AG09319 (cell line): Measurements from ENCODE around the gene ECI2.
"Not testable (repeated sequence)": the region's sequence is repeated elsewhere in the genome, so short reads cannot be mapped to it uniquely, and the experiment has no call there.

Experiments used
- DNase-seq: peaks from one replicate; pipeline ENCODE4 v3.0.0-alpha.2; 2010; ENCODE audit warnings: low read depth; ENCODE audit errors: extremely low read depth
- TF ChIP-seq, protein P1 (sequence below): IDR thresholded peaks from 2 replicates; pipeline ENCODE4 v1.5.1; 2011; ENCODE audit warnings: low read depth, mild to moderate bottlenecking, inconsistent platforms, low read length, moderate library complexity

Gene ECI2

DNA sequence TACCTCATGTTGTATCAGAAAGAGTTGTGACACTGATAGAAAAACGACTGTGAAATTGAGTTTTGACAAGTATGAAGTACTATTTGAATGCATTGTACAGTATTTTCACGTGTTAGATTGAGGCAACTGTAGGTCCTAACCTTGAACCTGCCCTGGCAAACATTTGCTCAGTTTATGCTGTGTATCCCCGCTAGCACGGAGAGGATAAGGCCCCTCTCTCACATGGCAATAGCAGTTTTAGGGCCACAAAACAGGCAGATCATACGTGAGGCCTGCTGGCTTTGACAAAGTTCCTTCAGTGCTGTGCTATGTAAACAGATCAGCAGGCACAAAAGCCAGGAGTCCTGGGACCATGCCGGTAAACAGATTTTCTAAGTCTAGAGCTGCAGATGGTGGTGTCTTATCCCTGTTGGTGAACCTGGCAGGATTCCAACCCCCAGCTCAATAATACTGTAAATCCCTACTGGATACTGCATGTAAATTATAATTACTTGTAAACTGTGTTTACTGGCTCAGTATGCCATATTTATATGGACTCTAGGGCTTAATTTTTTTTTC, 32.6 kb downstream of the ECI2 start:
- no peak for DNase-seq
- TF ChIP-seq, protein P1, sequence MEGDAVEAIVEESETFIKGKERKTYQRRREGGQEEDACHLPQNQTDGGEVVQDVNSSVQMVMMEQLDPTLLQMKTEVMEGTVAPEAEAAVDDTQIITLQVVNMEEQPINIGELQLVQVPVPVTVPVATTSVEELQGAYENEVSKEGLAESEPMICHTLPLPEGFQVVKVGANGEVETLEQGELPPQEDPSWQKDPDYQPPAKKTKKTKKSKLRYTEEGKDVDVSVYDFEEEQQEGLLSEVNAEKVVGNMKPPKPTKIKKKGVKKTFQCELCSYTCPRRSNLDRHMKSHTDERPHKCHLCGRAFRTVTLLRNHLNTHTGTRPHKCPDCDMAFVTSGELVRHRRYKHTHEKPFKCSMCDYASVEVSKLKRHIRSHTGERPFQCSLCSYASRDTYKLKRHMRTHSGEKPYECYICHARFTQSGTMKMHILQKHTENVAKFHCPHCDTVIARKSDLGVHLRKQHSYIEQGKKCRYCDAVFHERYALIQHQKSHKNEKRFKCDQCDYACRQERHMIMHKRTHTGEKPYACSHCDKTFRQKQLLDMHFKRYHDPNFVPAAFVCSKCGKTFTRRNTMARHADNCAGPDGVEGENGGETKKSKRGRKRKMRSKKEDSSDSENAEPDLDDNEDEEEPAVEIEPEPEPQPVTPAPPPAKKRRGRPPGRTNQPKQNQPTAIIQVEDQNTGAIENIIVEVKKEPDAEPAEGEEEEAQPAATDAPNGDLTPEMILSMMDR: no peak

DNA sequence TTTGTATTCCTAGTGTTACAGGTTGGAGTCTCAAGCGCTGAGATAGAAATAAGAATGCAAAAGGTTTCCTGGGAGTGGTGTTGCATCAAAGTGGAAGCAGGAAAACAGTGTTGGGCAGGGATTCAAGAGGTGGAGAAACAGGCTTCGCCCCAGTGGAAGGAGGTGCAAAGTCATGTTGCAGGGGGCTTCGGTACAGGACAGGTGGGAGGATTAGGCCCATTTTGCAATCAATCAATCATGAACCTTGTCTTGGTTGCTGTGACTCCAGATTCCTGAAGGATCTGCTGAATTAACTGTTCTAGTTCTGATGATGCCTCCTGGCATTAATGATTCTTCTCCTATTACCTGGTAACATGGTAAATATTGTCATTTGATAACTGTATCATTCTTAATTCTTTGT, 34.1 kb downstream of the ECI2 start:
- no peak for DNase-seq
- TF ChIP-seq, protein P1: no peak

DNA sequence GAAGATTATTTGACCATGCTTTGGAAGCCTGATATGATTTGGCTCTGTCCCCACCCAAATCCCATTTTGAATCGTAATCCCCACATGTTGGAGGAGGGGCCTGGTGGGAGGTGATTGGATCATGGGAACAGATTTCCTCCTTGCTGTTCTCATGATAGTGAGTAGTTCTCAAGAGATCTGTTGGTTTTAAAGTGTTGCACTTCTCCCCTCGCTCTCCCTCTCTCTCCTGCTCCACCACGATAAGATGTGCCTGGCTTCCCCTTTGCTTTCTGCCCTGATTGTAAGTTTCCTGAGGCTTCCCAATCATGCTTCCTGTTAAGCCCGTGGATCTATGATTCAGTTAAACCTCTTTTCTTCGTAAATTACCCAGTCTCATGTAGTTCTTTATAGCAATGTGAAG, 34.7 kb downstream of the ECI2 start:
- TF ChIP-seq, protein P1: no peak
- DNase-seq: no peak

DNA sequence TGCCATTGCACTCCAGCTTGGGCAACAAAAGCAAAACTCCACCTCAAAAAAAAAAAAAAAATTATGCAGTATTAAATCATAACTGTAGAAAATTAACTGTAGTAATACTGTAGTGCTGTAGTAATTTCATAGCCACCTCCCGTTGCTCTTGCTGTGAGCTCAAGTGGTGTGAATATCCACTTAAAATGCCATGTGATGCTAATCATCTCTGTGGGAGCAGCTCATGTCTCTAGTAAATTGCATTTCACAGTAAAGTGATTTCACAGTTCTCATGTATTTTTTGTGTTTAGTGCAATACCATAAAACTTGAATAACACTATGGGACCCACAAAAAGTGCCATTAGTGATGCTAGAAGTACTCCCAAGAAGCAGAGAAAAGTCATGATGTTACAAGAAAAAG, 42.1 kb downstream of the ECI2 start:
- TF ChIP-seq, protein P1: no peak
- no peak for DNase-seq

DNA sequence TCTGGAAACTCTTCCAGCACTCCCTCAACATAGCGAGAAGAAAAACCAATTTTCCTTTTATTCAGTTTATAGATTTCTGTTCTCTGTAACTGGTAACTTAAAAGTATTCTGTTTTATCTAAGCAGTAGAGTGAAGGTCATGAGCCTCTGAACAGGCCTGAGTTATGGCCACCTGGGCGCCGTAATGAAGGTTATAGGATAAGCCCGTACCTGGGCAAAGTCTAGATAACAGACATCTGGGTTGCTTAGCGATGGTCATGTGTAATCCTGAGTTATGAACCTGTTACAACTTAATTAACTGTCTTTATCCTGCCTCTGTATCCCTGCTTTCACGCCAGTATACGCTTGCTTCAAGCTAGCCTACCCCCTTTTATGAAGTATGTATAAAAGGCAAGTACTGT, 43.4 kb downstream of the ECI2 start:
- DNase-seq: no peak
- TF ChIP-seq, protein P1: no peak

DNA sequence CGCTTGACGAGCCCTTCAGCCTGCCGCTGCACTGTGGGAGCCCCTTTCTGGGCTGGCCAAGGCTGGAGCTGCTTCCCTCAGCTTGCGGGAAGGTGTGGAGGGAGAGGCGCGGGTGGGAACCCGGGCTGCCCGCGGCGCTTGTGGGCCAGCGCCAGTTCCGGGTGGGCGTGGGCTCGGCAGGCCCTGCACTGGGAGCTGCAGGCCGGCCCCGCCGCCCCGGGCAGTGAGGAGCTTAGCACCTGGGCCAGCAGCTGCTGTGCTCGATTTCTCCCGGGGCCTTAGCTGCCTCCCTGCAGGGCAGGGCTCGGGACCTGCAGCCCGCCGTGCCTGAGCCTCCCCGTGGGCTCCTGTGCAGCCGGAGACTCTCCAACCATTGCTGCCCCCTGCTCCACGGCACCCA, 45.3 kb downstream of the ECI2 start:
- not testable (repeated sequence) for DNase-seq

DNA sequence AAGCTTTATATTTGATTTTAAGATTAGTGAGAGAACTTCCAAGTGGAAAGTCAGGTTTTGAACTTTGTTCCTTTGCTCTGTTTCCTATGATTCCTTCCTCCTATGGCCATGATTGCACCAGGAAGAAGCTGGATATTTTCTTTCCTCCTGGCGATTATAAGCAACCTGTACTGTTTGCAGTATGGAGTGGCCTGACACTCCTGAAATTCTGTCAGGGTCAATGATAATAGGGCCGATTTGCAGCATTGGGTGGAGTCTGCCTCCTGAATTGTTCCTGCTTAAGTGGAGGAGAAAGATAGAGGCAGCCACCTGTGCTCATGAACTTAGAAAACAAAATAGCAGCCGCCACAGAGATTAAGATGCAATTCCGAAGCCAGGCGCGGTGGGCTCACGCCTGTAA, 46.7 kb downstream of the ECI2 start:
- TF ChIP-seq, protein P1: no peak

DNA sequence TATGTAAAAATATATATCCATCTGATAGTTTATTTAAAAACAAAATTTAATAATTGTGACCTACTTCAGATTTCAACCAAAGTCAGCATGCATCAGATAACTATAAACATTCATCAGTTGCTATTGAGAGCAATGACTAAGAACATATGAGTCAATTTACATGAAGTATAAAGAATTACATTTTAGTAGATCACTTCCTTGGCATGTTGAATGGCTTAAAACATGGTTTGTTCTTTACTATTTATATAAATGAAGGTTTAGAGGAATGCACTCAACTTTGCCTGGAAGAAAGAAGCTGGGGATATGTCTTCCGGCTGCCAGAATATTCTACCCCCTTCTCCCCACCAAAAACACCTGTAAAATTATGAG, 50.1 kb downstream of the ECI2 start:
- DNase-seq: no peak
- TF ChIP-seq, protein P1: no peak

More for the DNA sequence above, 46.7 kb downstream of the ECI2 start:
- no peak for DNase-seq
